Suprapubic skin (tissue), 4 donors: ENCODE measurements around the gene EPB41L5.

ENCODE experiments used
- CTCF ChIP-seq, 2 donors: fragments of 200-600 bp in 1 of 2; fragments of 450-650 bp in 1 of 2; sonication (generic) in 1 of 2; IDR thresholded peaks; one replicate each; pipeline ENCODE4 v1.5.1; 2016 to 2019; ENCODE audit warnings: antibody characterized with exemption in 2 of 2, mild to moderate bottlenecking in 1 of 2, moderate library complexity in 1 of 2
- EP300 ChIP-seq: sonication (generic); formaldehyde crosslinking; IDR thresholded peaks from one replicate; pipeline ENCODE4 v1.6.1; 2017; ENCODE audit warnings: antibody characterized with exemption
- POLR2A ChIP-seq, 2 donors: fragments of 450-650 bp; IDR thresholded peaks; one replicate each; pipeline ENCODE4 v1.6.1; 2017; ENCODE audit warnings: antibody characterized with exemption in 2 of 2, mild to moderate bottlenecking in 2 of 2, moderate library complexity in 2 of 2
- POLR2AphosphoS5 ChIP-seq, 3 donors: sonication (generic); formaldehyde crosslinking; IDR thresholded peaks; one replicate each; pipeline ENCODE4 v1.6.1; 2017; ENCODE audit warnings: antibody characterized with exemption in 3 of 3

GRCh38 chr2:120032297-120032696 lies 19.4 kb downstream of the EPB41L5 start:
- TF ChIP-seq CTCF (IDR thresholded peaks at IDR 0.05) = no peak
- TF ChIP-seq POLR2A (IDR thresholded peaks at IDR 0.05) = no peak
- TF ChIP-seq EP300 = no peak
- no peak for TF ChIP-seq POLR2AphosphoS5 (IDR thresholded peaks at IDR 0.05)
